ENCODE results near the gene IER3IP1. TPM values are rescaled to one million over a fixed set of nuclear protein-coding genes. Genes with fewer than 3 reads are reported as not detected.

Gene IER3IP1
- total and polyA plus RNA-seq, 10 donors, result 8.4 to 15.1 (median 11.6) TPM

DNA sequence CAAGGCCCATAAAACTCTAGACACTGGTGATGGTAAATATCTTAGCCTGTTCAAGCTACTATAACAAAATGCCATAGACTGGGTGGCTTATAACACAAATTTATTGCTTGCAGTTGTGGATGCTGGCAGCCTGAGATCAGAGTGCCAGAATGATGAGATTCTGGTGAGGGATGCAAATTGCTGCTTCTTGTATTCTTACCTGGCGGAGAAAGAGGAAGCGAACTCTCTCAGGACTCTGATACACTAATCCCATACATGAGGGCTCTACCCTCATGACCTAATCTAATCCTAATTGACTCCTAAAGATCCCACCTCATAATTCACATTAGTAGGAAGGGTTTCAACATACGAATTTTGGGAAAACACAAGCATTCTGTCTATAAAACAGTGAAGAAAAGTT lies 4.6 kb upstream of the IER3IP1 start:
- H3K27ac ChIP-seq, result no peak overlapping the region
- DNase-seq, result no peak
- intact Hi-C loops (cut with DNase I; ENCODE audit: low total_unique reads), result no loop called here
- H3K9me3 ChIP-seq, result peaks cover 4 to 28% (median 17%) of the 10 kb centered on the region in 8 donors
- WGBS, 5 donors, result 69 to 81% (median 79%) methylated on average over 3 of the region's 3 CpGs
- no peaks in the 10 kb centered on the region for H3K27me3 ChIP-seq (replicated peaks in 1 of 7)
- TF ChIP-seq POLR2AphosphoS5 (IDR thresholded peaks at IDR 0.05), result no peak
- no peak for TF ChIP-seq POLR2A (IDR thresholded peaks at IDR 0.05)
- TF ChIP-seq, protein P1, sequence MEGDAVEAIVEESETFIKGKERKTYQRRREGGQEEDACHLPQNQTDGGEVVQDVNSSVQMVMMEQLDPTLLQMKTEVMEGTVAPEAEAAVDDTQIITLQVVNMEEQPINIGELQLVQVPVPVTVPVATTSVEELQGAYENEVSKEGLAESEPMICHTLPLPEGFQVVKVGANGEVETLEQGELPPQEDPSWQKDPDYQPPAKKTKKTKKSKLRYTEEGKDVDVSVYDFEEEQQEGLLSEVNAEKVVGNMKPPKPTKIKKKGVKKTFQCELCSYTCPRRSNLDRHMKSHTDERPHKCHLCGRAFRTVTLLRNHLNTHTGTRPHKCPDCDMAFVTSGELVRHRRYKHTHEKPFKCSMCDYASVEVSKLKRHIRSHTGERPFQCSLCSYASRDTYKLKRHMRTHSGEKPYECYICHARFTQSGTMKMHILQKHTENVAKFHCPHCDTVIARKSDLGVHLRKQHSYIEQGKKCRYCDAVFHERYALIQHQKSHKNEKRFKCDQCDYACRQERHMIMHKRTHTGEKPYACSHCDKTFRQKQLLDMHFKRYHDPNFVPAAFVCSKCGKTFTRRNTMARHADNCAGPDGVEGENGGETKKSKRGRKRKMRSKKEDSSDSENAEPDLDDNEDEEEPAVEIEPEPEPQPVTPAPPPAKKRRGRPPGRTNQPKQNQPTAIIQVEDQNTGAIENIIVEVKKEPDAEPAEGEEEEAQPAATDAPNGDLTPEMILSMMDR (IDR thresholded peaks at IDR 0.05 in 8 of 11, conservative IDR thresholded peaks at IDR 0.05 in 3 of 11), result no peak
- peaks cover 0 to 7% (median 0%) of the 10 kb centered on the region in 6 donors for H3K4me1 ChIP-seq
- no peaks in the 10 kb centered on the region for H3K36me3 ChIP-seq
- no peak overlapping the region for H3K4me3 ChIP-seq

DNA sequence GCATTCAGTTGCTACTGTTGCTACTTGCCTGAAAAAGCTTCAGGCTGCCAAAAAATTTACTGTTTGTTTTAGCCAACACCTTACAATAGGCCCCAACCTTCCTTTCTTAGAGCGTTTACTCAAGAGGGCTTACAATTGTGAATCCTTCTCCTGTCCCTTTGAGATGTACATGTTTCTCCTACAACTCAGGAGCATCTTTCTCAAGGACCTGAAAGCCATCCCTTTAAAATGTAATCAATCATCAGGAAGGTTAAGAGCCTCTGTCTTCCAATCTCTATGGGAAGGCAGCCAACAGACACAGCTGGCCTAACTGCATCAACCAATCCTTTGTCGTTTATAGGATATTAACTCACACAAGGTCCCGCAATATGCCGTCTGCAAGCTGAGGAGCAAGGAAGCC lies 3.4 kb upstream of the IER3IP1 start:
- no peak for DNase-seq
- peaks cover 4 to 16% (median 8%) of the 10 kb centered on the region in 8 donors for H3K9me3 ChIP-seq
- peaks cover 7 to 19% (median 10%) of the 10 kb centered on the region in 6 donors for H3K4me1 ChIP-seq
- H3K27me3 ChIP-seq (replicated peaks in 1 of 7), result no peaks in the 10 kb centered on the region
- no peak overlapping the region for H3K4me3 ChIP-seq
- no peak for TF ChIP-seq POLR2A (IDR thresholded peaks at IDR 0.05)
- TF ChIP-seq POLR2AphosphoS5 (IDR thresholded peaks at IDR 0.05), result no peak
- TF ChIP-seq, protein P1 (IDR thresholded peaks at IDR 0.05 in 8 of 11, conservative IDR thresholded peaks at IDR 0.05 in 3 of 11), result no peak
- H3K27ac ChIP-seq, result no peak overlapping the region
- H3K36me3 ChIP-seq, result no peaks in the 10 kb centered on the region
- intact Hi-C loops (cut with DNase I; ENCODE audit: low total_unique reads), result no loop called here
- WGBS, 5 donors, result 74 to 91% (median 82%) methylated on average over 4 of the region's 4 CpGs

DNA sequence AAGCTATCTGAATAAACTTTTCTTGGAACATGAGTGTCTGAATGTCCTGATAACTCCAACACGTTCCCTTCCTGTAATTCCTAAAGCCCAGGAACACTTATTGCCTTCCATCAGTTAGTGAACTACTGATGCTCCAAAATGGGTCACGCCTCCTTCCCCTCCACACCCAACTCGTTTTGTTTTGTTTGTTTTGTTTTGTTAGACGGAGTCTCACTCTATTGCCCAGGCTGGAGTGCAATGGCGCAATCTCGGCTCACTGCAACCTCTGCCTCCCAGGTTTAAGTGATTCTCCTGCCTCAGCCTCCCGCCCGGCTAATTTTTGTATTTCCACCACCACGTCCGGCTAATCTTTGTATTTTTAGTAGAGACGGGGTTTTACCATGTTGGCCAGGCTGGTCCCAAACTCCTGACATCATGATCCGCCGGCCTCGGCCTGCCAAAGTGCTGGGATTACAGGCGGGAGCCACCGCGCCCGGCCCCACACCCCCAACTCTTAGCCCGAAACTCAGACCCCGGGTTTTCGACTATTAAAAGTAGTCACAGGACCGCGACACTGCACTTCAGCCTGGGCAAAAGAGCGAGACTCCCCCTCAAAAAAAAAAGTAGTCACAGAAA lies 774 bp downstream of the IER3IP1 start:
- peaks cover 13 to 54% (median 29%) of the 10 kb centered on the region in 6 donors for H3K4me1 ChIP-seq
- no peaks in the 10 kb centered on the region for H3K36me3 ChIP-seq
- DNase-seq, result no peak
- intact Hi-C loops (cut with DNase I; ENCODE audit: low total_unique reads), result no loop called here
- peak overlapping the region; percentile 53 to 86 (median 78) for H3K27ac ChIP-seq
- peak overlapping the region; percentile 66 to 99 (median 82) for H3K4me3 ChIP-seq
- WGBS, 5 donors, result 4 to 9% (median 6%) methylated on average over 24 of the region's 24 CpGs
- H3K9me3 ChIP-seq, result no peaks in the 10 kb centered on the region
- no peaks in the 10 kb centered on the region for H3K27me3 ChIP-seq (replicated peaks in 1 of 7)
- TF ChIP-seq POLR2AphosphoS5 (IDR thresholded peaks at IDR 0.05), result no peak

DNA sequence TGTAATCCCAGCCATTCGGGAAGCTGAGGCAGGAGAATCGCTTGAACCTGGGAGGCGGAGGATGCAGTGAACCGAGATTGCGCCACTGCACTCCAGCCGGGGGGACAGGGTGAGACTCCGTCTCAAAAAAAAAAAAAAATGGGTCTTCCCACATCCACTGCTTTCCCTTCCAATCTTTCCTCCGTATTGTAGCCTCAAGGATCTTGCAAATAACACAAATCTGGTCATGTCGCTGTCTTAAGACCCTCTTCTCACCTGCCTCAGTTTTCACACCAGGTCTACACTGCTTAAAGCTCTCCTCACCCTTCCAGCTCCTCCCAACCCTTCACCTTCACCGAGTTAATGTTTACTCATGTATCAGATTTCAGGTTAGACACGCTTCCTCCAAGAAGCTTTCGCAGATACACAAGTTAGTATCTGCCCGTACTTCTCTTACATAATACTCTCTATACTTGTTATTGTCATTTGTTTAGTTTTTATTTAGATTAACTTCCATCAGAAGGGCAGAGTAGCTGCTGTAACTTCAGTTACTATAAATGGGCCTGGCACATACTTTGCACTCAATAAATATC lies 1.5 kb downstream of the IER3IP1 start:
- H3K4me3 ChIP-seq, result peak overlapping the region in 6 of 8 donors; percentile 66 to 99 (median 85)

More for the DNA sequence above, 1.5 kb downstream of the IER3IP1 start:
- no peak for DNase-seq
- intact Hi-C loops (cut with DNase I; ENCODE audit: low total_unique reads), result no loop called here
- no peak overlapping the region for H3K27ac ChIP-seq
- WGBS, 5 donors, result 86 to 90% (median 86%) methylated on average over 13 of the region's 13 CpGs
- no peaks in the 10 kb centered on the region for H3K9me3 ChIP-seq
- H3K36me3 ChIP-seq, result no peaks in the 10 kb centered on the region
- H3K27me3 ChIP-seq (replicated peaks in 1 of 7), result no peaks in the 10 kb centered on the region
- TF ChIP-seq, protein P1 (IDR thresholded peaks at IDR 0.05 in 8 of 11, conservative IDR thresholded peaks at IDR 0.05 in 3 of 11), result no peak
- TF ChIP-seq POLR2A (IDR thresholded peaks at IDR 0.05) (no peak), POLR2AphosphoS5 (IDR thresholded peaks at IDR 0.05) (no peak)
- peaks cover 13 to 54% (median 29%) of the 10 kb centered on the region in 6 donors for H3K4me1 ChIP-seq

Data from spleen (tissue), 11 donors.